ENCODE data around the gene SH3BP2.

SH3BP2 gene

DNA sequence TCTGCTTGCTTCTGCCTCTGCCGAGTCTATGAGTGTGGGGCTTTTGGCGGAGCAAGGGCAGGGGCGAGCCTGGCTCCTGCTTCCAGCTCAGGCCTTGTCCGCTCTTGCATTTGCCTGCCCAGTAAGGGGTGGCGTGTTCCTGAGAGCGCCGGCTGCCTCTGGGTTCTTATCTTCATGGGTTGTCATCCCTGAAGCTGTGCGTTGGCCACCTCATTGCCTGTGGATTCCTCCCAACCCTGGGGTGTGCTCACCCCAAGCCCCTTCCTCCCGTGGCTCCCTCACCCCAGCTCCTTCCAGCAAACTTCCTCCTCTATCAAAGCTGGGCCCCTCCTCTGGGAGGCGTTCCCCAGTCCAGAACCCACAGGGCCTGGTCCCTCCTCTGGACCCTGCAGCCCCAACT is 17.5 kb downstream of the SH3BP2 start:
- DNase-seq (ENCODE audit: low spot score) (no peak), ATAC-seq (ENCODE audit: low read depth) (no peak)
- Histone ChIP-seq H3K4me1 (ENCODE audit: insufficient read depth, poor library complexity, severe bottlenecking) (peaks cover 9% of the 10 kb centered on the region), H3K9me3 (ENCODE audit: severe bottlenecking) (no peaks in the 10 kb centered on the region), H3K36me3 (ENCODE audit: low read depth) (peaks cover 15% of the 10 kb centered on the region), H3K27me3 (ENCODE audit: insufficient read depth, poor library complexity, severe bottlenecking) (no peaks in the 10 kb centered on the region), H3K4me3 (ENCODE audit: severe bottlenecking) (no peak overlapping the region), H3K27ac (ENCODE audit: poor library complexity, severe bottlenecking) (no peak overlapping the region)
- TF ChIP-seq, protein P1, sequence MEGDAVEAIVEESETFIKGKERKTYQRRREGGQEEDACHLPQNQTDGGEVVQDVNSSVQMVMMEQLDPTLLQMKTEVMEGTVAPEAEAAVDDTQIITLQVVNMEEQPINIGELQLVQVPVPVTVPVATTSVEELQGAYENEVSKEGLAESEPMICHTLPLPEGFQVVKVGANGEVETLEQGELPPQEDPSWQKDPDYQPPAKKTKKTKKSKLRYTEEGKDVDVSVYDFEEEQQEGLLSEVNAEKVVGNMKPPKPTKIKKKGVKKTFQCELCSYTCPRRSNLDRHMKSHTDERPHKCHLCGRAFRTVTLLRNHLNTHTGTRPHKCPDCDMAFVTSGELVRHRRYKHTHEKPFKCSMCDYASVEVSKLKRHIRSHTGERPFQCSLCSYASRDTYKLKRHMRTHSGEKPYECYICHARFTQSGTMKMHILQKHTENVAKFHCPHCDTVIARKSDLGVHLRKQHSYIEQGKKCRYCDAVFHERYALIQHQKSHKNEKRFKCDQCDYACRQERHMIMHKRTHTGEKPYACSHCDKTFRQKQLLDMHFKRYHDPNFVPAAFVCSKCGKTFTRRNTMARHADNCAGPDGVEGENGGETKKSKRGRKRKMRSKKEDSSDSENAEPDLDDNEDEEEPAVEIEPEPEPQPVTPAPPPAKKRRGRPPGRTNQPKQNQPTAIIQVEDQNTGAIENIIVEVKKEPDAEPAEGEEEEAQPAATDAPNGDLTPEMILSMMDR (IDR thresholded peaks at IDR 0.05; ENCODE audit: poor library complexity, severe bottlenecking), result no peak

DNA sequence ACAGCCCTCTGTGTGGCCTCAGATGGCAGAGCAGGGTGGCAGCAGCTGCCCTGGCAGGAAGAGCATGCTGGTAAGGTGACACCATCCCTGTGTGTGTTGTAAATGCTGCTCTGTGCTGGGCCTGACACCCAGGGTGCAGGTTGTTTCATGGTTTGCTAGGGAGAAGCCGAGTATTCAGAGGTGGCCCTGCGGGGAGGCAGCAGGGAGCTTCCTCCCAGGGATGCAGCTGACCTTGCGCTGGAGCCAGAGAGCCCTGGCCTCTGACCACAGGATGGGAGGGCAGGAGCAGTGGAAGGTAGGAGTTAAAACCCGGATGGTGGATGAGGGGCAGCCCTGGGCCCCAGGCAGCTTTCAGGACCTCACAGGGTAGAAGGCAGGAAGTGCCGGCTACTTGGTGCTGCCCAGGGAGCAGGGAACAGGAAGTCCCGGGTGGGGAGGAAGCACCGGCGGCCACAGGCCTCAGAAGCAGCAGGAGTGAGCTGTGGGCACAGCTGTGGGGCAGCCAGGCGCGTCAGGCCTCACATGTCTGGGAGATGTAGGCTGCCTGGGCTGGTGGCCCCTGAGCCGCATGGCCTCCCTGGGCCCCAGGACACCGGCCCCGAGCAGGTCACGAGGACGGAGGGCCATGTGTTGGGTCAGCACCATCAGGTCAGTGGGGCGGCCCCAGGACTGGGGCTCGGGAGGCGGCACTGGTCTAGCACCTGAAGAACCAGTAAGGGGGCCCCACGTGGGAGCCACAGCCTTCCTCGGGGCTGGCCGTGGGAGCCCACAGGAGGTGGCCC is 19.1 kb downstream of the SH3BP2 start:
- no peak overlapping the region for H3K4me3 ChIP-seq (ENCODE audit: severe bottlenecking)
- no peaks in the 10 kb centered on the region for H3K9me3 ChIP-seq (ENCODE audit: severe bottlenecking)
- H3K4me1 ChIP-seq (ENCODE audit: insufficient read depth, poor library complexity, severe bottlenecking), result no peaks in the 10 kb centered on the region
- H3K36me3 ChIP-seq (ENCODE audit: low read depth), result peaks cover 8% of the 10 kb centered on the region
- peak overlapping the region; percentile 4 for H3K27ac ChIP-seq (ENCODE audit: poor library complexity, severe bottlenecking)
- DNase-seq (ENCODE audit: low spot score) (no peak), ATAC-seq (ENCODE audit: low read depth) (peak; percentile 36)
- TF ChIP-seq, protein P1 (IDR thresholded peaks at IDR 0.05; ENCODE audit: poor library complexity, severe bottlenecking), result no peak
- no peaks in the 10 kb centered on the region for H3K27me3 ChIP-seq (ENCODE audit: insufficient read depth, poor library complexity, severe bottlenecking)

DNA sequence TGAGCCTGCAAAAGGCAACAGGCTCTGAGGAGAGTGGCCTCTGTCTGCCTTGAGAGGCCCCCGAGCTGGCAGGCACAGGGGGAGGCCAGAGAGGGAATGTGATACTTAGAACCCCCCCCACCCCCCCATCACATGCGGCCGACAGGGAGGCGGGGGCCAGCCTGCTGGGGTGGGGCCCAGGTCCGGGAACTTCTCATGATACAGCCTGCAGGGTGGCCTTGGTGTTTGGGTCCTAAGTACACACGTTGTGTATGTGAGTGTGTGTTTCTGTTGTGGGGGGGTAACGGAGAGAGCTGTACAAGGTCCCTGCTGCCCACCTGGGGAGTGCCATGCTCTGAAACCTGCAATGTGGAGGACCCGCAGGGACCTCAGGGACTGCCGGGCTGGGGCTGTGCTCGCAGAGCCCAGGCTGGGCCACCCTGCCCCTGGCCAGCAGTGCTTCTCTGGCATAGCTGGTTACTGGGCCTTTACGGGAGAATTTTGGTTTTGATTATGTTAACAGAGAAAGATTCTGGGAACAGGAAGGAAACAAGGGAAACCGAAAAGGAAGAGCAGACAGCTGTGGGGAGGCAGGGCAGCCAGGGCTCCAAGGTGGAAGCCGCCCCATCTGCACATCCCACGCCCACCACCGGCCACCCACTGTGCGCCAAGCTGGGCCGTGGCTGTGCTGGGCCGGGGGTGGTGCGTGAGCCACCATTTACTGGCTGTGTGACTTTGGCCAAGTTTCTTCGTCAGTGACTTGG is 19.9 kb downstream of the SH3BP2 start:
- Histone ChIP-seq H3K4me3 (ENCODE audit: severe bottlenecking) (no peak overlapping the region), H3K9me3 (ENCODE audit: severe bottlenecking) (no peaks in the 10 kb centered on the region), H3K27ac (ENCODE audit: poor library complexity, severe bottlenecking) (no peak overlapping the region), H3K36me3 (ENCODE audit: low read depth) (peaks cover 4% of the 10 kb centered on the region; the same call in 1 of the 2 replicates), H3K4me1 (ENCODE audit: insufficient read depth, poor library complexity, severe bottlenecking) (no peaks in the 10 kb centered on the region), H3K27me3 (ENCODE audit: insufficient read depth, poor library complexity, severe bottlenecking) (no peaks in the 10 kb centered on the region)
- TF ChIP-seq, protein P1 (IDR thresholded peaks at IDR 0.05; ENCODE audit: poor library complexity, severe bottlenecking), result no peak
- ATAC-seq (ENCODE audit: low read depth) (no peak), DNase-seq (ENCODE audit: low spot score) (no peak)

GRCh38 chr4:2813446-2814405 is 20.8 kb downstream of the SH3BP2 start:
- Histone ChIP-seq H3K4me3 (ENCODE audit: severe bottlenecking) (no peak overlapping the region), H3K9me3 (ENCODE audit: severe bottlenecking) (no peaks in the 10 kb centered on the region), H3K4me1 (ENCODE audit: insufficient read depth, poor library complexity, severe bottlenecking) (no peaks in the 10 kb centered on the region), H3K27me3 (ENCODE audit: insufficient read depth, poor library complexity, severe bottlenecking) (no peaks in the 10 kb centered on the region), H3K36me3 (ENCODE audit: low read depth) (peaks cover 2% of the 10 kb centered on the region; the same call in 1 of the 2 replicates), H3K27ac (ENCODE audit: poor library complexity, severe bottlenecking) (no peak overlapping the region)
- DNase-seq (ENCODE audit: low spot score) (no peak), ATAC-seq (ENCODE audit: low read depth) (no peak)
- TF ChIP-seq, protein P1 (IDR thresholded peaks at IDR 0.05; ENCODE audit: poor library complexity, severe bottlenecking), result no peak
